Measurements from ENCODE around the gene DRG1.

DNA sequence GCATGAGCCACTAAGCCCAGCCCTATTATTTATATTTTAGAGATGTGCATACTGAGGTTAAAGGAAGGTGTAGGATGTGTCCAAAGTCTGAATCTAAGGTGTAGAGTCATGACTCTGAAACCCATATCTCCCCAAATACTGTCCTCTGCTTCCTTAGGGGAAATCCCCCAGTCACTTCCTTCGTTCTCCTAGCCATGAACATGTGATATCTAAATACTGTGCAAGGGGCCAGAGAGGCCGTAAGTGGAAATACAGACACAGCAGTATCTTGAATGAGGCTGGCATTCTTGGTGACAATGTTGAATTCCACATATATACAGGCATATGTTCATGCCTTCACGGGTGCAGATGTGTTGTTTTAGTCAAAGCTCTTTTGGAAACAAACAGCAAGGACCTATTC is 32.0 kb upstream of the DRG1 start:
- TF ChIP-seq MYC (IDR thresholded peaks at IDR 0.05; ENCODE audit: insufficient read depth, insufficient read length, insufficient replicate concordance, low read length, severe bottlenecking) (no peak), ZNF592 (IDR thresholded peaks at IDR 0.05) (no peak), FOS (IDR thresholded peaks at IDR 0.05; ENCODE audit: borderline replicate concordance, extremely low read depth, insufficient read length) (no peak), CREB1 (IDR thresholded peaks at IDR 0.05; ENCODE audit: low read depth) (no peak), SREBF2 (IDR thresholded peaks at IDR 0.05; ENCODE audit: low read length) (no peak), YY1 (IDR thresholded peaks at IDR 0.05; ENCODE audit: low read depth, low read length) (no peak), RFX5 (IDR thresholded peaks at IDR 0.05; ENCODE audit: low read depth, low read length) (no peak), SUZ12 (IDR thresholded peaks at IDR 0.05; ENCODE audit: unreplicated experiment) (no peak), SMARCA5 (IDR thresholded peaks at IDR 0.05) (no peak), CBFB (IDR thresholded peaks at IDR 0.05; ENCODE audit: low read depth) (no peak)
- TF ChIP-seq, protein P1, sequence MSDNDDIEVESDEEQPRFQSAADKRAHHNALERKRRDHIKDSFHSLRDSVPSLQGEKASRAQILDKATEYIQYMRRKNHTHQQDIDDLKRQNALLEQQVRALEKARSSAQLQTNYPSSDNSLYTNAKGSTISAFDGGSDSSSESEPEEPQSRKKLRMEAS (IDR thresholded peaks at IDR 0.05; ENCODE audit: low read depth, low read length), result no peak
- TF ChIP-seq, protein P2, sequence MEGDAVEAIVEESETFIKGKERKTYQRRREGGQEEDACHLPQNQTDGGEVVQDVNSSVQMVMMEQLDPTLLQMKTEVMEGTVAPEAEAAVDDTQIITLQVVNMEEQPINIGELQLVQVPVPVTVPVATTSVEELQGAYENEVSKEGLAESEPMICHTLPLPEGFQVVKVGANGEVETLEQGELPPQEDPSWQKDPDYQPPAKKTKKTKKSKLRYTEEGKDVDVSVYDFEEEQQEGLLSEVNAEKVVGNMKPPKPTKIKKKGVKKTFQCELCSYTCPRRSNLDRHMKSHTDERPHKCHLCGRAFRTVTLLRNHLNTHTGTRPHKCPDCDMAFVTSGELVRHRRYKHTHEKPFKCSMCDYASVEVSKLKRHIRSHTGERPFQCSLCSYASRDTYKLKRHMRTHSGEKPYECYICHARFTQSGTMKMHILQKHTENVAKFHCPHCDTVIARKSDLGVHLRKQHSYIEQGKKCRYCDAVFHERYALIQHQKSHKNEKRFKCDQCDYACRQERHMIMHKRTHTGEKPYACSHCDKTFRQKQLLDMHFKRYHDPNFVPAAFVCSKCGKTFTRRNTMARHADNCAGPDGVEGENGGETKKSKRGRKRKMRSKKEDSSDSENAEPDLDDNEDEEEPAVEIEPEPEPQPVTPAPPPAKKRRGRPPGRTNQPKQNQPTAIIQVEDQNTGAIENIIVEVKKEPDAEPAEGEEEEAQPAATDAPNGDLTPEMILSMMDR (IDR thresholded peaks at IDR 0.05 in 2 of 3, conservative IDR thresholded peaks at IDR 0.05 in 1 of 3; ENCODE audit: control insufficient read depth in 2 of 3, extremely low read depth in 1 of 3, insufficient read depth in 1 of 3, low read depth in 3 of 3, low read length in 3 of 3), result no peak
- TF ChIP-seq, protein P3, sequence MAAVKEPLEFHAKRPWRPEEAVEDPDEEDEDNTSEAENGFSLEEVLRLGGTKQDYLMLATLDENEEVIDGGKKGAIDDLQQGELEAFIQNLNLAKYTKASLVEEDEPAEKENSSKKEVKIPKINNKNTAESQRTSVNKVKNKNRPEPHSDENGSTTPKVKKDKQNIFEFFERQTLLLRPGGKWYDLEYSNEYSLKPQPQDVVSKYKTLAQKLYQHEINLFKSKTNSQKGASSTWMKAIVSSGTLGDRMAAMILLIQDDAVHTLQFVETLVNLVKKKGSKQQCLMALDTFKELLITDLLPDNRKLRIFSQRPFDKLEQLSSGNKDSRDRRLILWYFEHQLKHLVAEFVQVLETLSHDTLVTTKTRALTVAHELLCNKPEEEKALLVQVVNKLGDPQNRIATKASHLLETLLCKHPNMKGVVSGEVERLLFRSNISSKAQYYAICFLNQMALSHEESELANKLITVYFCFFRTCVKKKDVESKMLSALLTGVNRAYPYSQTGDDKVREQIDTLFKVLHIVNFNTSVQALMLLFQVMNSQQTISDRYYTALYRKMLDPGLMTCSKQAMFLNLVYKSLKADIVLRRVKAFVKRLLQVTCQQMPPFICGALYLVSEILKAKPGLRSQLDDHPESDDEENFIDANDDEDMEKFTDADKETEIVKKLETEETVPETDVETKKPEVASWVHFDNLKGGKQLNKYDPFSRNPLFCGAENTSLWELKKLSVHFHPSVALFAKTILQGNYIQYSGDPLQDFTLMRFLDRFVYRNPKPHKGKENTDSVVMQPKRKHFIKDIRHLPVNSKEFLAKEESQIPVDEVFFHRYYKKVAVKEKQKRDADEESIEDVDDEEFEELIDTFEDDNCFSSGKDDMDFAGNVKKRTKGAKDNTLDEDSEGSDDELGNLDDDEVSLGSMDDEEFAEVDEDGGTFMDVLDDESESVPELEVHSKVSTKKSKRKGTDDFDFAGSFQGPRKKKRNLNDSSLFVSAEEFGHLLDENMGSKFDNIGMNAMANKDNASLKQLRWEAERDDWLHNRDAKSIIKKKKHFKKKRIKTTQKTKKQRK (IDR thresholded peaks at IDR 0.05; ENCODE audit: low read depth, low read length), result no peak
